GM19467 (cell line): Measurements from ENCODE around the gene ECHS1.

ENCODE experiments used
- ATAC-seq: cut with Tn5 transposase; IDR thresholded peaks from one replicate; pipeline ENCODE4 v1.9.1; 2021; ENCODE audit warnings: mild to moderate bottlenecking, moderate library complexity; ENCODE audit not compliant: unreplicated experiment

The ECHS1 gene

GRCh38 chr10:133359554-133359971 lies 13.6 kb downstream of the ECHS1 start:
- ATAC-seq: no peak

- no peak for ATAC-seq
These were observed 14.2 kb downstream of the ECHS1 start for GRCh38 chr10:133358925-133359310.

- no peak for ATAC-seq
These were observed 14.8 kb downstream of the ECHS1 start for GRCh38 chr10:133358162-133358924.

GRCh38 chr10:133357285-133358161 lies 15.6 kb downstream of the ECHS1 start, which contains the start of gene FUOM:
FUOM (minus strand) TSS chr10:133358019; CDS start chr10:133358007, 12 bp downstream.
- ATAC-seq: peak; percentile 59

DNA sequence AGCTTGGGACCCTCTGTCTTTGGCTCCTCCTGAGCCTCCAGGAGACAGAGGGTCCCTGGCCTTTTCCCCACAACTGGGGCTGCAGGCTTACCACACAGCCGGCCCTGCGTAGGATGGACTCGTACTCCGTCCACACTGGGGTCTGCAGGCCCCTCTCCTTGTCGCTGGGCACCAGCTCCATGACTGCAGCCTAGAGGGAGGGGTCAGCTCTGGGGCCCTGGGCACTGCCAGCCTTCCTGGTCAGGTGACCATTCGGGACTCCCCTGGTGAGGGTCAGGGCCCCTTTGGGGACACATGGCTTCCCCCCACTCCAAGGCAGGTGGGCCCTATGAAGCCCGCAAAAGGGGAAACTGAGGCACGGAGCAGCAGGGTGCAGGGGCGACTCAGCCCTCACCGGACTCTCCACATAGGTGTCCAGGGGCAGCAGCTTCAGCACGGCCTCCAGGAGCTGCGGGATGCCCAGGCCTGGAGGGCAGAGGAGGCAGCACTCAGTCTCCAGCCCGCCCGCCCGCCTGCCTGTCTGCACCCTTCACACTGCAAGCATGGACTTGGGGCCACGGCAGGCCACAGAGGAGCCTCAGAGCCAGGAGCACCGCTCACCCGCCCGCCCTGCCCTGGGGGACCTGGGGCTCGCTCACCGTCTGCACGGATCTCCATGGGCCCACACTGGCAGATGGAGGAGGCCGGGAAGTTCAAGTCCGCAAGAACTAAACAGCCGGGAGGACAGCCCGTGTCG lies 16.4 kb downstream of the ECHS1 start:
- ATAC-seq: no peak

- ATAC-seq: no peak
These were observed 17.2 kb downstream of the ECHS1 start for GRCh38 chr10:133355991-133356390.

DNA sequence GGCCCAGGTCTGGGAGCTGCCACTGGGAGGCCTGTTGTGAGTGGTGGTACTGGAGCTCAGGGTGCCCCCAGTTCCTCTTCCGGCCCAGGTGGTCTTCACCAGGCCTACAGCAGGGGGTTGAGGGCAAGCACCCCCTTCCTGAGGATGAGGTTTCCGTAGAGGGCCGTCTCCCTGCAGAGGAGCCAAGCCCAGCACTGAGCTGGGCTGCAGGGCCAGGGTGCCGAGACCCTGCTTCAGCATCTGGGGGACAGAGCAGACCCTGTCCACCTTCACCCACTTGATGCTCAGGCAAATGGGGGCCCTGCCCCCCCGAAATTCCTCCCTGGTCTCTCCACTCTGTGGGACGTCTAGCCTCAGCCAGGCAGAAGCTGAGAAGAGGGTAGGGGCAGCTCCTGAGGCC lies 17.9 kb downstream of the ECHS1 start:
- ATAC-seq: no peak

DNA sequence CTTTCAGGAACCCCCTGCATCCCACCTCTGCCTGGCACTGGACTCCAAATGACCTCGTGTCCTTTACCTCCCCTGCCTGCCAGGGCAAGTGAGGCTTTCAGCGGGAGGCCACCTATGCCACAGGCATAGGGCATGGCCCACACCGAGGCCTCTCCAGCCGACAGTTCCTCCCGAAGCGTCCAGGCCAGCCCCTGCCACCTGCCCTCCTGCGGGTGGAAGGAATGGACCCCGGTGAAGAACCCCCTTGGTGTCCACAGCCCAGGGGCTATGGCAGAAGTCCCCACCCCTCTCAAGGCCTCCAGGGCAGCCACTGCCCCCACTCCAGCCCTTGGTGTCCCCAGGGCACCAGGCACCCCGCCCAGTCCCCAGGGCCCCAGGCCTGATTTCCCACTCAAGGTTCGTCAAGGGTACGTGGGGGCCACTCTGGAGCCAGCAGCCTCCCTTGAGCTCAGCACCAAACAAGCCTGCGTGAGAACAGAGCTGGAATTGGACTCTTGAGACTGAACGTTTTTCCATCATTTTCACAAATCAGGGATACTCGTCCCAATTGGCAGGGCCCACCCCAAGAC lies 18.4 kb downstream of the ECHS1 start:
- ATAC-seq: no peak

- no peak for ATAC-seq
These were observed 19.1 kb downstream of the ECHS1 start for GRCh38 chr10:133353988-133354605.

DNA sequence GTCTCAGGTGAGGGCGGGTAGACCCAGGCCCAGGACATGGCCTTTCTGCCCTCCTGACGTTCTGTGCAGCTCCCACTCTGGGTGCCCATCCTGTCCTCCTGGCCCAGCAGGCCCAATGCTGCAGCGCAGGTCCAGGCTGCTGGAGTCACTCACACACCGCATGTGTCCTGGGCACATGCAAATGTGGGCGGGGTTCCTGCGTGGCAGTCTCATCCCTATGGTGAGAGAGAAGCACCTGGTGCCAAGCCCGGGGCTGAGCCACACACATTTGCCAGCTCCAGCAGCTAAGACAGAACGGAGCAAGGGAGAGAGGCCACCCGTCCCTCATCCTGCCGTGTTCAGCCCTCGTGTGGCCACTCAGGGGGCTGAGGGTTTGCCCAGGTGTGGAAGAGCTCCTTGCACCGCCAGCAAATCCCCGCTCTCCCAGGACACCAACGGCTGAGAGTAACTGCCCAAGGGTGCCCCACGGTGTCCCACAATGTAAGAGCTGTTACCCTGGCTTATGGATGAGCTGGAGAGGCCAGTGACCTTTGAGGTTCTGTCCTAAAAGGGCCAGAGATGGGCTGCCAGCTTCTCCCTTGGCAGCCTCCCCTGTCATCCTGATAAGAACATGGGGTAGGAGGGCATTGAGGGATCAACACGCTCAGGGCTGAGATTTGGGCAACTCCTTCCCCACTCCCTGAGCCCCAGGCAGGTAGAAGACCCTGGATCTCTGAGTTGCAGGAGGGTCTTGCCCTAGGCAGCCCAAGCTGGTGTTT lies 19.8 kb downstream of the ECHS1 start:
- no peak for ATAC-seq

- no peak for ATAC-seq
These were observed 21.5 kb downstream of the ECHS1 start for GRCh38 chr10:133351408-133352318.

DNA sequence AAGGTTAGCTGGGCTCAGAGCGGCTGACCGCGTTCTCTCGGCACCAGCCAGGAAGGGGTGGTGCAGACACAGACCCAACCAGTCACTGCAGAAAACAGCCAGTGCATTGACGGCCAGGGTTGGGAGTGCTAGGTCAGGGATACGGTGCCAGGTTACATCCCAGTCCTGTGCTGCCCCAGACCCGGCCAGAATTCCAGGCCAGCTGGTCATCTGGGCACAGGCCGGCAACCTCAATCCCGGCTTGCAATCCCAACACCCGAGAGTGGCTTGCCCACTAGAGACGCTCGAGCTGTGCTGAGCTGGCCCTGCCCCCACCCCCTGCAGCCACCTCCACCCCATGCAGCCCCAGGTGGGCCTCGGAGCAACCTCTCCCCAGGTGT lies 22.2 kb downstream of the ECHS1 start:
- ATAC-seq: no peak

GRCh38 chr10:133350283-133350949 lies 22.7 kb downstream of the ECHS1 start:
- ATAC-seq: no peak

- ATAC-seq: no peak
These were observed 23.6 kb downstream of the ECHS1 start for GRCh38 chr10:133349577-133350011.

DNA sequence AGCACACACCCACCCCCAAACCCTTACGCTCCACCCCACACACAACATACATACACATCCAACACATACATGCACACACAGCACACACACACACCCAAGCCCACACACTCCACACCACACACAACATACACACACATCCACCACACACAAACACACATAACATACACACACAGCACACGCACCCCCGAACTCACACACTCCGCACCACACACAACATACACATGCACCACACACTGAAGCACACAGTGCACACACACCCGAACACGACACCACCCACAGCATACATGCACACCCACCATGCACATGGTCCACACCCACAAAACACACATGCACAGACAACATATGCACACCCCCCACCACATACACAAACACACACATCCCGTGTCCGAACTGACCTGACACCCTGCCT lies 24.0 kb downstream of the ECHS1 start:
- no peak for ATAC-seq

DNA sequence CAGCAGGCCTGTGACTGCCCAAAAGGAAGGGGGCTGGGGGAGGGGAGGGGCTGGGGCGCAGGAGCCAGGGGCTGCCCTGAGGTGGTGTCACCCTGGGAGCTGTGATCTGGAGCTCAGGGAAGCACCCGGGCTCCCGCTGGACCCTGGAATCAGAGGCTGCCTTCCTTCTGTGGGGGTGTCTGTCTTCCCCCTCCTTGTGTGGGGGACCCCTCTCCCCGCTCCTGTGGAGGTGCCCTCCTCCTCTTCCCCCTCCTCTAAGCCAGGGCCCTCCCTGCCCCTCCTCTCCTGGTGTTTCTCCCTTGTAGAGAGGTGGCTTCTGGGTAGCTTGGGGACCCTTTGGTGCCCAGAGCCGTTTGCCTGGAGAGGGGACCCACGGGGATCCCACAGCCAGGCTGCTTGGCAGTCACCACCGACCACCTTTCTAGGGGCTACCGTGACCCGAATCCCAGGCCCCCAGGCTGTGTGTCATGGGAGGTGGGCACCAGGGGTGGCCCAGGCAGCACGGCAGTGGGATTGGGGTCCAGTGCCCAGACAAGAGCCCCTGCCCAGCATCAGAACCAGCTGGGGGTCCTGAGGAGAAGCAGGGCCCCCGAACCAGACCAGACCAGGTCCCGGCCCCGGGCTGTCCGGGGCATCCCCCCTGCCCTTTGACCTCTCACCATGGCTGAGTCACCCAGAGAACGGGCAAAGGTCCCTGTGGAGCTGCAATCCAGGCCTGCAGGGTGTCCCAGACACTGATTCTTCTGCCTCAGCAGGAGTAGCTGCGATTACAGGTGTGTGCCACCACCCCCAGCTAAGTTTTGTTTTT lies 25.2 kb downstream of the ECHS1 start:
- no peak for ATAC-seq

GRCh38 chr10:133346413-133346812 lies 26.7 kb downstream of the ECHS1 start:
- ATAC-seq: no peak
